Muscle layer of duodenum (tissue), 2 donors: ENCODE data around the gene GAL3ST2.

Source experiments
- H3K27ac ChIP-seq: one replicate; pipeline ENCODE4 v1.7.0; 2013; ENCODE audit warnings: mild to moderate bottlenecking, low read length
- H3K27me3 ChIP-seq: one replicate; pipeline ENCODE4 v1.7.0; 2013; ENCODE audit warnings: low read depth, mild to moderate bottlenecking, control low read depth, low read length
- H3K36me3 ChIP-seq, 2 donors: one replicate each; pipeline ENCODE4 v1.7.0; 2013; ENCODE audit warnings: low read length in 2 of 2, control low read depth in 1 of 2, mild to moderate bottlenecking in 1 of 2; ENCODE audit not compliant: insufficient read depth in 2 of 2, control insufficient read depth in 1 of 2
- H3K4me1 ChIP-seq, 2 donors: one replicate each; pipeline ENCODE4 v1.7.0; 2013; ENCODE audit warnings: low read length in 2 of 2, mild to moderate bottlenecking in 2 of 2, control low read depth in 1 of 2, moderate library complexity in 1 of 2; ENCODE audit not compliant: insufficient read depth in 2 of 2, control insufficient read depth in 1 of 2
- H3K4me3 ChIP-seq, 2 donors: one replicate each; pipeline ENCODE4 v1.7.0; 2013; ENCODE audit warnings: low read length in 2 of 2, low read depth in 1 of 2, mild to moderate bottlenecking in 1 of 2
- H3K9me3 ChIP-seq, 2 donors: one replicate each; pipeline ENCODE4 v1.7.0; 2013; ENCODE audit warnings: low read length in 2 of 2, control low read depth in 1 of 2, mild to moderate bottlenecking in 1 of 2; ENCODE audit not compliant: control insufficient read depth in 1 of 2
- donor health status: healthy.

GAL3ST2 gene

GRCh38 chr2:241770936-241771285, 5.7 kb upstream of the GAL3ST2 start:
- Histone ChIP-seq H3K27me3 (no peaks in the 10 kb centered on the region), H3K27ac (no peak overlapping the region), H3K9me3 (no peaks in the 10 kb centered on the region), H3K4me1 (peaks cover 0 to 7% of the 10 kb centered on the region in 2 donors), H3K4me3 (no peak overlapping the region), H3K36me3 (peaks cover 0 to 4% of the 10 kb centered on the region in 2 donors)

- peaks cover 0 to 7% of the 10 kb centered on the region in 2 donors for H3K4me1 ChIP-seq
- peaks cover under 1% of the 10 kb centered on the region for H3K27me3 ChIP-seq
- H3K9me3 ChIP-seq = no peaks in the 10 kb centered on the region
- H3K27ac ChIP-seq = no peak overlapping the region
- H3K36me3 ChIP-seq = peaks cover 0 to 4% of the 10 kb centered on the region in 2 donors
- no peak overlapping the region for H3K4me3 ChIP-seq
Measured at GRCh38 chr2:241771286-241772062, 5.1 kb upstream of the GAL3ST2 start.

GRCh38 chr2:241772063-241772499, 4.5 kb upstream of the GAL3ST2 start:
- Histone ChIP-seq H3K9me3 (no peaks in the 10 kb centered on the region), H3K4me3 (no peak overlapping the region), H3K27ac (no peak overlapping the region), H3K27me3 (peaks cover 5% of the 10 kb centered on the region), H3K36me3 (peaks cover 0 to 4% of the 10 kb centered on the region in 2 donors), H3K4me1 (peaks cover 0 to 7% of the 10 kb centered on the region in 2 donors)

GRCh38 chr2:241773511-241774418, 2.9 kb upstream of the GAL3ST2 start:
- Histone ChIP-seq H3K4me3 (no peak overlapping the region), H3K9me3 (no peaks in the 10 kb centered on the region), H3K4me1 (peaks cover 0 to 7% of the 10 kb centered on the region in 2 donors), H3K27me3 (peaks cover 5% of the 10 kb centered on the region), H3K36me3 (no peaks in the 10 kb centered on the region), H3K27ac (no peak overlapping the region)

GRCh38 chr2:241774419-241775222, 2.0 kb upstream of the GAL3ST2 start:
- Histone ChIP-seq H3K4me1 (peaks cover 0 to 7% of the 10 kb centered on the region in 2 donors), H3K9me3 (no peaks in the 10 kb centered on the region), H3K4me3 (no peak overlapping the region), H3K27ac (no peak overlapping the region), H3K27me3 (peaks cover 5% of the 10 kb centered on the region), H3K36me3 (no peaks in the 10 kb centered on the region)

- no peaks in the 10 kb centered on the region for H3K9me3 ChIP-seq
- peaks cover 0 to 7% of the 10 kb centered on the region in 2 donors for H3K4me1 ChIP-seq
- no peak overlapping the region for H3K27ac ChIP-seq
- H3K27me3 ChIP-seq = peaks cover 5% of the 10 kb centered on the region
- H3K36me3 ChIP-seq = no peaks in the 10 kb centered on the region
- no peak overlapping the region for H3K4me3 ChIP-seq
Measured at GRCh38 chr2:241775223-241776177, 1.1 kb upstream of the GAL3ST2 start.

- H3K36me3 ChIP-seq = no peaks in the 10 kb centered on the region
- H3K27me3 ChIP-seq = peaks cover 5% of the 10 kb centered on the region
- H3K9me3 ChIP-seq = no peaks in the 10 kb centered on the region
- H3K27ac ChIP-seq = no peak overlapping the region
- no peak overlapping the region for H3K4me3 ChIP-seq
- no peaks in the 10 kb centered on the region for H3K4me1 ChIP-seq
Measured at GRCh38 chr2:241777170-241777685, 606 bp downstream of the GAL3ST2 start.

GRCh38 chr2:241777686-241778627, 1.3 kb downstream of the GAL3ST2 start:
- Histone ChIP-seq H3K27me3 (peaks cover 5% of the 10 kb centered on the region), H3K4me3 (no peak overlapping the region)

GRCh38 chr2:241780939-241781569, 4.4 kb downstream of the GAL3ST2 start:
- Histone ChIP-seq H3K27ac (no peak overlapping the region), H3K4me1 (no peaks in the 10 kb centered on the region), H3K9me3 (no peaks in the 10 kb centered on the region), H3K36me3 (no peaks in the 10 kb centered on the region), H3K4me3 (no peak overlapping the region), H3K27me3 (peaks cover 5% of the 10 kb centered on the region)

More at GRCh38 chr2:241777686-241778627, 1.3 kb downstream of the GAL3ST2 start:
- Histone ChIP-seq H3K27ac (no peak overlapping the region), H3K9me3 (no peaks in the 10 kb centered on the region), H3K4me1 (no peaks in the 10 kb centered on the region), H3K36me3 (no peaks in the 10 kb centered on the region)
